ENCODE measurements around the gene PF4V1. TPM values are rescaled to one million over a fixed set of nuclear protein-coding genes. Genes with fewer than 3 reads are reported as not detected.
A peak's percentile ranks its signal among the peaks of the same experiment; 100 is the strongest.

The PF4V1 gene
- total and polyA plus RNA-seq, 9 of the 15 experiments (the other 6 are each of a cell fraction or from before 2014, with no cell fraction given) = not detected

DNA sequence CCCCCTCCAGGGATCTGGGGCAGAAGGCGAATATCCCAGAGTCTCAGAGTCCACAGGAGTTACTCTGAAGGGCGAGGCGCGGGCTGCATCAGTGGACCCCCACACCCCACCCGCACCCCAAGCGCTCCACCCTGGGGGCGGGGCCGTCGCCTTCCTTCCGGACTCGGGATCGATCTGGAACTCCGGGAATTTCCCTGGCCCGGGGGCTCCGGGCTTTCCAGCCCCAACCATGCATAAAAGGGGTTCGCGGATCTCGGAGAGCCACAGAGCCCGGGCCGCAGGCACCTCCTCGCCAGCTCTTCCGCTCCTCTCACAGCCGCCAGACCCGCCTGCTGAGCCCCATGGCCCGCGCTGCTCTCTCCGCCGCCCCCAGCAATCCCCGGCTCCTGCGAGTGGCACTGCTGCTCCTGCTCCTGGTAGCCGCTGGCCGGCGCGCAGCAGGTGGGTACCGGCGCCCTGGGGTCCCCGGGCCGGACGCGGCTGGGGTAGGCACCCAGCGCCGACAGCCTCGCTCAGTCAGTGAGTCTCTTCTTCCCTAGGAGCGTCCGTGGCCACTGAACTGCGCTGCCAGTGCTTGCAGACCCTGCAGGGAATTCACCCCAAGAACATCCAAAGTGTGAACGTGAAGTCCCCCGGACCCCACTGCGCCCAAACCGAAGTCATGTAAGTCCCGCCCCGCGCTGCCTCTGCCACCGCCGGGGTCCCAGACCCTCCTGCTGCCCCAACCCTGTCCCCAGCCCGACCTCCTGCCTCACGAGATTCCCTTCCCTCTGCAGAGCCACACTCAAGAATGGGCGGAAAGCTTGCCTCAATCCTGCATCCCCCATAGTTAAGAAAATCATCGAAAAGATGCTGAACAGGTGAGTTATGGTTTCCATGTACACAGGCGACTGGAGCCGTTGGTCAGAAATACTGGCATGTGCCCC, 16.3 kb downstream of the PF4V1 start, which contains the start of gene CXCL1 (continued):
- TF ChIP-seq SMAD3 (CRISPR knock-in tag; conservative IDR thresholded peaks at IDR 0.05) (no peak), USF2 (CRISPR knock-in tag; IDR thresholded peaks at IDR 0.05) (no peak), CCNT2 (IDR thresholded peaks at IDR 0.05; ENCODE audit: borderline replicate concordance, extremely low read depth, insufficient read length, low read depth, low read length) (no peak), ZC3H4 (CRISPR knock-in tag; IDR thresholded peaks at IDR 0.05; ENCODE audit: borderline replicate concordance) (no peak), BMI1 (IDR thresholded peaks at IDR 0.05; ENCODE audit: low read length) (no peak), GTF2A2 (tag; IDR thresholded peaks at IDR 0.05) (no peak), TBL1XR1 (IDR thresholded peaks at IDR 0.05; ENCODE audit: low read length in 2 of 2) (no peak), ZNF124 (CRISPR knock-in tag; IDR thresholded peaks at IDR 0.05) (no peak), YY1 (IDR thresholded peaks at IDR 0.05; ENCODE audit: borderline replicate concordance in 1 of 3, control insufficient read depth in 1 of 3, extremely low read depth in 1 of 3, insufficient read depth in 3 of 3, insufficient read length in 1 of 3, insufficient replicate concordance in 2 of 3, low read depth in 1 of 3, low read length in 2 of 3) (no peak), TFAM (CRISPR knock-in tag; conservative IDR thresholded peaks at IDR 0.05) (no peak), PCBP2 (IDR thresholded peaks at IDR 0.05; ENCODE audit: low read depth, low read length, poor library complexity, severe bottlenecking) (no peak), NONO (IDR thresholded peaks at IDR 0.05; ENCODE audit: low read depth in 2 of 2, low read length in 1 of 2) (no peak), HNRNPH1 (optimal IDR thresholded peaks at IDR 0.05; ENCODE audit: low read depth, low read length) (no peak), FOXP1 (CRISPR knock-in tag; IDR thresholded peaks at IDR 0.05) (no peak), E2F4 (CRISPR knock-in tag; IDR thresholded peaks at IDR 0.05; ENCODE audit: low read depth) (no peak), ETV1 (tag; conservative IDR thresholded peaks at IDR 0.05; ENCODE audit: low read depth) (no peak)
- TF ChIP-seq, protein P1, sequence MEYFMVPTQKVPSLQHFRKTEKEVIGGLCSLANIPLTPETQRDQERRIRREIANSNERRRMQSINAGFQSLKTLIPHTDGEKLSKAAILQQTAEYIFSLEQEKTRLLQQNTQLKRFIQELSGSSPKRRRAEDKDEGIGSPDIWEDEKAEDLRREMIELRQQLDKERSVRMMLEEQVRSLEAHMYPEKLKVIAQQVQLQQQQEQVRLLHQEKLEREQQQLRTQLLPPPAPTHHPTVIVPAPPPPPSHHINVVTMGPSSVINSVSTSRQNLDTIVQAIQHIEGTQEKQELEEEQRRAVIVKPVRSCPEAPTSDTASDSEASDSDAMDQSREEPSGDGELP (CRISPR knock-in tag; IDR thresholded peaks at IDR 0.05; ENCODE audit: borderline replicate concordance) = peak; percentile 53; the same call in 1 of the 2 replicates
- TF ChIP-seq, protein P2, sequence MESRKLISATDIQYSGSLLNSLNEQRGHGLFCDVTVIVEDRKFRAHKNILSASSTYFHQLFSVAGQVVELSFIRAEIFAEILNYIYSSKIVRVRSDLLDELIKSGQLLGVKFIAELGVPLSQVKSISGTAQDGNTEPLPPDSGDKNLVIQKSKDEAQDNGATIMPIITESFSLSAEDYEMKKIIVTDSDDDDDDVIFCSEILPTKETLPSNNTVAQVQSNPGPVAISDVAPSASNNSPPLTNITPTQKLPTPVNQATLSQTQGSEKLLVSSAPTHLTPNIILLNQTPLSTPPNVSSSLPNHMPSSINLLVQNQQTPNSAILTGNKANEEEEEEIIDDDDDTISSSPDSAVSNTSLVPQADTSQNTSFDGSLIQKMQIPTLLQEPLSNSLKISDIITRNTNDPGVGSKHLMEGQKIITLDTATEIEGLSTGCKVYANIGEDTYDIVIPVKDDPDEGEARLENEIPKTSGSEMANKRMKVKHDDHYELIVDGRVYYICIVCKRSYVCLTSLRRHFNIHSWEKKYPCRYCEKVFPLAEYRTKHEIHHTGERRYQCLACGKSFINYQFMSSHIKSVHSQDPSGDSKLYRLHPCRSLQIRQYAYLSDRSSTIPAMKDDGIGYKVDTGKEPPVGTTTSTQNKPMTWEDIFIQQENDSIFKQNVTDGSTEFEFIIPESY (CRISPR knock-in tag; IDR thresholded peaks at IDR 0.05) = no peak
- TF ChIP-seq, protein P3, sequence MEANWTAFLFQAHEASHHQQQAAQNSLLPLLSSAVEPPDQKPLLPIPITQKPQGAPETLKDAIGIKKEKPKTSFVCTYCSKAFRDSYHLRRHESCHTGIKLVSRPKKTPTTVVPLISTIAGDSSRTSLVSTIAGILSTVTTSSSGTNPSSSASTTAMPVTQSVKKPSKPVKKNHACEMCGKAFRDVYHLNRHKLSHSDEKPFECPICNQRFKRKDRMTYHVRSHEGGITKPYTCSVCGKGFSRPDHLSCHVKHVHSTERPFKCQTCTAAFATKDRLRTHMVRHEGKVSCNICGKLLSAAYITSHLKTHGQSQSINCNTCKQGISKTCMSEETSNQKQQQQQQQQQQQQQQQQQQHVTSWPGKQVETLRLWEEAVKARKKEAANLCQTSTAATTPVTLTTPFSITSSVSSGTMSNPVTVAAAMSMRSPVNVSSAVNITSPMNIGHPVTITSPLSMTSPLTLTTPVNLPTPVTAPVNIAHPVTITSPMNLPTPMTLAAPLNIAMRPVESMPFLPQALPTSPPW (CRISPR knock-in tag; IDR thresholded peaks at IDR 0.05) = peak; percentile 65
